GM06990 (cell line): Measurements from ENCODE around the gene GATC.

Source experiments
- DNase-seq: peaks from one replicate; pipeline ENCODE4 v3.0.0-alpha.2; 2011; ENCODE audit not compliant: insufficient read length; ENCODE audit errors: extremely low read depth
- H3K27me3 ChIP-seq: replicated peaks from 2 replicates; pipeline ENCODE4 v1.6.0; 2011; ENCODE audit warnings: low read length; ENCODE audit not compliant: control insufficient read depth, insufficient read depth
- H3K36me3 ChIP-seq: 2 replicates; pipeline ENCODE4 v1.5.1; 2011; ENCODE audit warnings: low read length; ENCODE audit not compliant: control insufficient read depth, insufficient read depth
- H3K4me3 ChIP-seq: replicated peaks from 2 replicates; pipeline ENCODE4 v1.5.1; 2011; ENCODE audit warnings: low read depth, mild to moderate bottlenecking, control low read depth, low read length
- CTCF ChIP-seq: IDR thresholded peaks from 2 replicates; pipeline ENCODE4 v1.5.1; 2011; ENCODE audit warnings: low read length, control low read depth, mild to moderate bottlenecking, inconsistent platforms; ENCODE audit not compliant: insufficient read depth, poor library complexity, severe bottlenecking

Gene GATC

GRCh38 chr12:120489018-120489417 lies 42.8 kb downstream of the GATC start:
- no peak for DNase-seq
- H3K36me3 ChIP-seq, result peaks cover 5% of the 10 kb centered on the region
- no peak overlapping the region for H3K4me3 ChIP-seq
- H3K27me3 ChIP-seq, result no peaks in the 10 kb centered on the region
- TF ChIP-seq CTCF, result no peak

- Histone ChIP-seq H3K4me3 (no peak overlapping the region), H3K27me3 (no peaks in the 10 kb centered on the region), H3K36me3 (peaks cover 5% of the 10 kb centered on the region)
- no peak for TF ChIP-seq CTCF
- DNase-seq, result no peak
These were observed 44.1 kb downstream of the GATC start for GRCh38 chr12:120490325-120490724.

- H3K27me3 ChIP-seq, result no peaks in the 10 kb centered on the region
- H3K36me3 ChIP-seq, result peaks cover 5% of the 10 kb centered on the region
- H3K4me3 ChIP-seq, result no peak overlapping the region
- no peak for TF ChIP-seq CTCF
- no peak for DNase-seq
These were observed 44.7 kb downstream of the GATC start for GRCh38 chr12:120490833-120491512.

- Histone ChIP-seq H3K36me3 (peaks cover 8% of the 10 kb centered on the region), H3K4me3 (peak overlapping the region; percentile 93), H3K27me3 (no peaks in the 10 kb centered on the region)
- DNase-seq, result no peak
- no peak for TF ChIP-seq CTCF
These were observed 49.0 kb downstream of the GATC start for GRCh38 chr12:120495186-120495730.

GRCh38 chr12:120495731-120496412 lies 49.6 kb downstream of the GATC start, which contains the start of gene DYNLL1:
DYNLL1 (plus strand) TSS chr12:120496113; CDS start chr12:120496422, 309 bp downstream.
- H3K36me3 ChIP-seq, result peaks cover 7% of the 10 kb centered on the region
- no peaks in the 10 kb centered on the region for H3K27me3 ChIP-seq
- peak; percentile 98 for DNase-seq
- peak within 1 kb of the TSS; percentile 93 for H3K4me3 ChIP-seq
- peak; percentile 4 for TF ChIP-seq CTCF
